GM12878 (cell line): ENCODE results near the gene PLXDC1. TPM values are rescaled to one million over a fixed set of nuclear protein-coding genes. Genes with fewer than 3 reads are reported as not detected.
A peak's percentile ranks its signal among the peaks of the same experiment; 100 is the strongest.

ENCODE experiments used
- ATAC-seq: fragments of 200-7000 bp; cut with Tn5 transposase; 3 replicates; pipeline ENCODE4 v1.9.1; 2020; ENCODE audit warnings: mild to moderate bottlenecking, moderate library complexity
- BruUV-seq: library from RNA; stranded (reverse); fragments of 400-500 nt; replicated peaks from 2 replicates; lab custom pipeline; 2021; lab: Mats Ljungman, UMichigan
- CTCF ChIA-PET: fragments of 300-600 bp; sonication (Branson Sonifier 250); formaldehyde crosslinking; extraction: SDS; loops from one replicate; lab custom pipeline; 2021; ENCODE audit warnings: inconsistent platforms; lab: Yijun Ruan, JAX
- POLR2A ChIA-PET: fragments of 350-600 bp; formaldehyde crosslinking; extraction: SDS; loops from one replicate; lab custom pipeline; 2021; ENCODE audit warnings: inconsistent platforms; lab: Charles Lee
- RAD21 ChIA-PET: fragments of 300-600 bp; sonication (Branson Sonifier 250); formaldehyde crosslinking; loops from one replicate; lab custom pipeline; 2023; ENCODE audit warnings: antibody characterized with exemption; ENCODE audit not compliant: unreplicated experiment; lab: Charles Lee
- SMC1A ChIA-PET: fragments of 300-600 bp; sonication (Branson Sonifier 250); formaldehyde crosslinking; loops from one replicate; lab custom pipeline; 2023; ENCODE audit not compliant: unreplicated experiment, uncharacterized antibody; lab: Charles Lee
- DNase-seq: peaks from one replicate; pipeline ENCODE4 v3.0.0-alpha.2; 2011; ENCODE audit warnings: low read depth, low spot score
- FAIRE-seq: peaks from 3 replicates; lab custom pipeline; 2011; peaks lifted over from hg19 to GRCh38; lab: Jason Lieb, UNC
- H2AFZ ChIP-seq: 2 replicates; pipeline ENCODE4 v1.6.0; 2011; ENCODE audit warnings: low read depth, low read length, control low read depth; ENCODE audit not compliant: control insufficient read depth
- H3K27ac ChIP-seq: 2 replicates; pipeline ENCODE4 v1.5.1; 2011; ENCODE audit warnings: control low read depth; ENCODE audit not compliant: control insufficient read depth, insufficient read depth
- H3K27me3 ChIP-seq, 2 experiments: replicated peaks in 1 of 2; 2 replicates each; pipeline versions ENCODE4 v1.6.0 to v1.6.1; 2011; ENCODE audit warnings: low read length in 1 of 2; ENCODE audit not compliant: control insufficient read depth in 2 of 2, insufficient read depth in 2 of 2
- H3K36me3 ChIP-seq, 2 experiments: 2 replicates each; pipeline ENCODE4 v1.5.1; 2011; ENCODE audit warnings: low read length in 1 of 2; ENCODE audit not compliant: control insufficient read depth in 2 of 2, insufficient read depth in 2 of 2
- H3K4me1 ChIP-seq: 2 replicates; pipeline ENCODE4 v1.6.1; 2011; ENCODE audit warnings: mild to moderate bottlenecking, low read length, moderate library complexity, mixed read lengths; ENCODE audit not compliant: control insufficient read depth, insufficient read depth
- H3K4me2 ChIP-seq: 2 replicates; pipeline ENCODE4 v1.6.0; 2011; ENCODE audit warnings: control low read depth; ENCODE audit not compliant: control insufficient read depth, insufficient read depth
- H3K4me3 ChIP-seq: fragments of 200-600 bp; sonication (generic); 2 replicates; pipeline ENCODE4 v1.5.1; 2016
- H3K79me2 ChIP-seq: 2 replicates; pipeline ENCODE4 v1.6.0; 2011; ENCODE audit warnings: low read length; ENCODE audit not compliant: control insufficient read depth, insufficient read depth
- H3K9ac ChIP-seq: 2 replicates; pipeline ENCODE4 v1.8.0; 2011; ENCODE audit warnings: low read length, control low read depth, mixed read lengths; ENCODE audit not compliant: control insufficient read depth, insufficient read depth
- H3K9me3 ChIP-seq: replicated peaks from 3 replicates; pipeline ENCODE4 v1.5.1; 2011; ENCODE audit warnings: mild to moderate bottlenecking, low read length; ENCODE audit not compliant: control insufficient read depth, insufficient read depth
- H4K20me1 ChIP-seq: 2 replicates; pipeline ENCODE4 v1.6.0; 2011; ENCODE audit not compliant: control insufficient read depth, insufficient read depth
- ATF7 ChIP-seq: fragments of 450-650 bp; IDR thresholded peaks from 2 replicates; pipeline ENCODE4 v1.6.1; 2016; ENCODE audit warnings: low read depth, mild to moderate bottlenecking
- BACH1 ChIP-seq: fragments of 450-650 bp; IDR thresholded peaks from 2 replicates; pipeline ENCODE4 v1.6.1; 2017; ENCODE audit warnings: mild to moderate bottlenecking, borderline replicate concordance
- CBFB ChIP-seq: IDR thresholded peaks from 2 replicates; pipeline ENCODE4 v1.6.1; 2016; ENCODE audit warnings: antibody characterized with exemption, low read depth
- CHD2 ChIP-seq: IDR thresholded peaks from 2 replicates; pipeline ENCODE4 v1.6.1; 2011; ENCODE audit warnings: low read depth, low read length, improper control_type of control experiment, borderline replicate concordance
- DPF2 ChIP-seq: fragments of 450-650 bp; IDR thresholded peaks from 2 replicates; pipeline ENCODE4 v1.6.1; 2017; ENCODE audit warnings: mild to moderate bottlenecking
- EED ChIP-seq: sonication (generic); IDR thresholded peaks from 2 replicates; pipeline ENCODE4 v1.6.1; 2016; ENCODE audit warnings: antibody characterized with exemption, low read depth
- GABPA ChIP-seq: IDR thresholded peaks from 2 replicates; pipeline ENCODE4 v1.6.1; 2014; ENCODE audit warnings: antibody characterized with exemption, low read depth, mild to moderate bottlenecking, inconsistent platforms
- HDAC2 ChIP-seq: fragments of 200-600 bp; sonication (generic); IDR thresholded peaks from 2 replicates; pipeline ENCODE4 v1.6.1; 2017
- KAT2A ChIP-seq: conservative IDR thresholded peaks from 2 replicates; pipeline ENCODE4 v1.6.1; 2011; ENCODE audit warnings: low read depth, low read length; ENCODE audit not compliant: control insufficient read depth
- MEF2B ChIP-seq: fragments of 450-650 bp; IDR thresholded peaks from 2 replicates; pipeline ENCODE4 v1.6.1; 2018; ENCODE audit warnings: mild to moderate bottlenecking, moderate library complexity; ENCODE audit not compliant: partially characterized antibody, poor library complexity, severe bottlenecking
- PAX8 ChIP-seq: fragments of 450-650 bp; IDR thresholded peaks from 2 replicates; pipeline ENCODE4 v1.6.1; 2017; ENCODE audit warnings: mild to moderate bottlenecking, moderate library complexity
- POLR2AphosphoS2 ChIP-seq: IDR thresholded peaks from 2 replicates; pipeline ENCODE4 v1.6.1; 2011; ENCODE audit warnings: low read depth, mild to moderate bottlenecking, low read length, improper control_type of control experiment, moderate library complexity
- RELB ChIP-seq: fragments of 450-650 bp; IDR thresholded peaks from 2 replicates; pipeline ENCODE4 v1.6.1; 2017; ENCODE audit warnings: low read depth, mild to moderate bottlenecking, moderate library complexity
- SMAD1 ChIP-seq: fragments of 450-650 bp; IDR thresholded peaks from 2 replicates; pipeline ENCODE4 v1.6.1; 2018; ENCODE audit warnings: mild to moderate bottlenecking, low read depth; ENCODE audit not compliant: partially characterized antibody
- SMC3 ChIP-seq: IDR thresholded peaks from 2 replicates; pipeline ENCODE4 v1.6.1; 2011; ENCODE audit warnings: low read length, improper control_type of control experiment, borderline replicate concordance
- SPI1 ChIP-seq: IDR thresholded peaks from 2 replicates; pipeline ENCODE4 v1.6.1; 2011; ENCODE audit warnings: low read depth, mild to moderate bottlenecking, low read length, moderate library complexity, borderline replicate concordance; ENCODE audit not compliant: insufficient read depth
- TCF12 ChIP-seq: IDR thresholded peaks from 2 replicates; pipeline ENCODE4 v1.6.1; 2011; ENCODE audit warnings: low read depth, mild to moderate bottlenecking, low read length
- USF1 ChIP-seq: IDR thresholded peaks from 2 replicates; pipeline ENCODE4 v1.6.1; 2011; ENCODE audit warnings: borderline replicate concordance, low read depth, mild to moderate bottlenecking, moderate library complexity, mixed read lengths, low read length; ENCODE audit not compliant: insufficient read depth; ENCODE audit errors: extremely low read length
- ZZZ3 ChIP-seq: IDR thresholded peaks from 2 replicates; pipeline ENCODE4 v1.6.1; 2011; ENCODE audit warnings: low read depth; ENCODE audit not compliant: control insufficient read depth, insufficient read length
- WGBS: methylation state at CpG from one replicate; pipeline ENCODE4 v1.1.6; 2016; ENCODE audit warnings: low lambda C conversion rate; ENCODE audit not compliant: insufficient replicate concordance, insufficient coverage; ENCODE audit errors: missing lambda C conversion rate; 5-methylcytosine and 5-hydroxymethylcytosine counted together
- in situ Hi-C: fragments of 300-500 bp; cut with MboI; formaldehyde crosslinking; loops from 9 replicates; pipeline ENCODE4 v1.14.3; 2018; ENCODE audit warnings: mixed read lengths
- intact Hi-C: fragments of 100-400 bp; cut with micrococcal nuclease; formaldehyde crosslinking; loops from one replicate; pipeline ENCODE4 v1.14.2; 2022; ENCODE audit not compliant: unreplicated experiment
- polyA plus RNA-seq, 11 experiments: library from polyadenylated mRNA; depleted of rRNA in 4 of 11; unstranded in 6 of 11; stranded (reverse) in 5 of 11; fragments of >200 nt; fragmentation: Nextera tagmentation in 4 of 11; fragmentation: Illumina TruSeq in 1 of 11; extraction: Ambion mirVana in 4 of 11; extraction: Trizol in 1 of 11; gene quantifications; 1 replicate in 1 of 11; 2 replicates in 10 of 11; pipeline versions ENCODE4 v1.2.1 to v1.2.3, GENCODE V29; 2011 to 2016; ENCODE audit warnings: inconsistent platforms in 2 of 11, missing spikeins in 2 of 11, low read depth in 1 of 11
- total RNA-seq, 4 experiments: library from RNA; depleted of rRNA in 3 of 4; stranded (reverse); fragments of >200 nt in 3 of 4; fragmentation: Illumina TruSeq in 1 of 4; extraction: Trizol in 1 of 4; gene quantifications; 2 replicates each; pipeline versions ENCODE4 v1.2.1 to v1.2.3, GENCODE V29; 2013 to 2021

PLXDC1 gene
- total and polyA plus RNA-seq, 10 of the 15 experiments (the other 5 are each of a cell fraction or from before 2014, with no cell fraction given) = 0.03 to 0.30 (median 0.22) TPM; not detected in 7

- BruUV-seq = no TSS peak
- no peak overlapping the region for H3K9ac ChIP-seq
- no peak overlapping the region for H3K4me3 ChIP-seq
- peak; percentile 47 for FAIRE-seq
- H2AFZ ChIP-seq = no peak overlapping the region
- peaks cover 2 to 4% of the 10 kb centered on the region in 2 experiments; a peak in 2 of 4 replicates for H3K36me3 ChIP-seq
- no peaks in the 10 kb centered on the region for H3K79me2 ChIP-seq
- ChIA-PET CTCF (interaction anchor here (0.6 to 8.9 kb wide), 31 partner anchors 8 to 768 kb away, joined by 3 to 117 read pairs (median 4); partner anchors contain the start of genes ARL5C, PLXDC1 and RPL19), POLR2A (interaction anchor here (2.2 kb wide), 1 partner anchor 10 kb away, joined by 10 read pairs; no protein-coding TSS in a partner anchor), SMC1A (interaction anchor here (0.5 to 3.9 kb wide), 6 partner anchors 9 to 509 kb away, joined by 3 to 26 read pairs (median 6); partner anchors contain the start of gene ARL5C), RAD21 (interaction anchor here (0.9 to 3.4 kb wide), 8 partner anchors 8 to 304 kb away, joined by 3 to 37 read pairs (median 4); no protein-coding TSS in a partner anchor)
- ATAC-seq = peak; percentile 93
- H3K27ac ChIP-seq = no peak overlapping the region
- no peaks in the 10 kb centered on the region for H3K4me1 ChIP-seq
- no peak for DNase-seq
- intact Hi-C loops (no loop called here), in situ Hi-C loops (no loop called here)
- no peaks in the 10 kb centered on the region for H3K9me3 ChIP-seq
- WGBS = 52% methylated on average over 35 of the region's 35 CpGs
- no peak overlapping the region for H3K4me2 ChIP-seq
- no peaks in the 10 kb centered on the region for H4K20me1 ChIP-seq
- no peaks in the 10 kb centered on the region for H3K27me3 ChIP-seq
- TF ChIP-seq USF1 (no peak), CHD2 (no peak), MEF2B (no peak), DPF2 (no peak), SPI1 (0 out of 2 replicates have a peak, but pooled peaks have one; percentile 1), BACH1 (no peak), HDAC2 (no peak), RELB (no peak), ZZZ3 (no peak), EED (no peak), TCF12 (no peak), CBFB (no peak), SMAD1 (no peak), POLR2AphosphoS2 (no peak), GABPA (no peak), ATF7 (no peak), SMC3 (peak; percentile 38; the same call in 1 of the 2 replicates), PAX8 (no peak), KAT2A (no peak)
Measured at GRCh38 chr17:39174920-39175694, 23.7 kb upstream of the PLXDC1 start.
